ENCODE measurements around the gene ALKBH5. TPM values are rescaled to one million over a fixed set of nuclear protein-coding genes. Genes with fewer than 3 reads are reported as not detected.

Gene ALKBH5
- total RNA-seq, 1 experiment from 2014 or later: 105 TPM

DNA sequence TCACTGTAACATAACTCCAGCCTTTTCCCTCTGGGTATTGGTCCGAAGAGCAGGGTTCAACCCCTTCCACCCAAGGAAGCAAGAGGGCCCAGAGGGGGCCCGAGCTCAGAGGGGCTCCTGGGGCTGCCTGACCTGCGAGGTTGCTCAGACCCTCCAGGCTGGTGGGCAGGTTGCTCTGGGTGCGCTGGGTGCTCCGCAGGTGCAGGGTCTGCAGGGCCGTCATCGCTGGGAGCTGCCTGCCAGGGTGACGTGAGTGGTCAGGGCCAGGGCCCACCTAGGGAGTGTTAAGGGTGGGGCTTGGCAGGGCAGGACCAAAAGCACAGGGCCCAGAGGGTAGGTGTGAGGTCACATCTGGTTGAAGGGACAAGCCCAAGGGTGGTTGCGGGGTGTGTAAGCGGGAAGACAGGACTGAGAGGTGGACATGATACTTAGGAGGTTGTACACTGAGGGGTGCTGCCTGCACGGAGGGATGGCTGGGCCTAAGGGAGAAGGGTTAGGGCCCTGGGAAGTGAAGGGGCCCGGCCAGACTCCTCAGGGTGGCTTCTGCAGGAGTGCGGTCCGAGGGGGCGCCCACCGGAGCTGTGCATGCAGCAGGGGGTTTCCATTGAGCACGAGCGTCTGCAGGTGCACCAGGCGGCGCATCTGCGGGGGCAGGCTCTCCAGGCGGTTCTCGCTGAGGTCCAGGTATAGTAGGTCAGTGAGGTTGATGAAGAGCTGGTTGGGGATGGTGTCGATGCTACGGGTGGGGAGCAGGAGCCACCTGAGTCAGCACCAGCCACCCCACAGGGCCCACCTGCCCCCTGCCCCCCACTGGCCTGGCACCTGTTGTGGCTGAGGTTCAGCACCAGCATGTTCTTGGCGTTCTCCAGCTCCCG, 70.6 kb downstream of the ALKBH5 start:
- ATAC-seq: no peak
- H3K27ac Mint-ChIP-seq: no peak overlapping the region
- TF ChIP-seq, protein P1, sequence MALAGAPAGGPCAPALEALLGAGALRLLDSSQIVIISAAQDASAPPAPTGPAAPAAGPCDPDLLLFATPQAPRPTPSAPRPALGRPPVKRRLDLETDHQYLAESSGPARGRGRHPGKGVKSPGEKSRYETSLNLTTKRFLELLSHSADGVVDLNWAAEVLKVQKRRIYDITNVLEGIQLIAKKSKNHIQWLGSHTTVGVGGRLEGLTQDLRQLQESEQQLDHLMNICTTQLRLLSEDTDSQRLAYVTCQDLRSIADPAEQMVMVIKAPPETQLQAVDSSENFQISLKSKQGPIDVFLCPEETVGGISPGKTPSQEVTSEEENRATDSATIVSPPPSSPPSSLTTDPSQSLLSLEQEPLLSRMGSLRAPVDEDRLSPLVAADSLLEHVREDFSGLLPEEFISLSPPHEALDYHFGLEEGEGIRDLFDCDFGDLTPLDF (CRISPR knock-in tag; IDR thresholded peaks at IDR 0.05): no peak
- no peak for TF ChIP-seq NR2C2 (CRISPR knock-in tag; IDR thresholded peaks at IDR 0.05)
- no peak for TF ChIP-seq ZNF138 (CRISPR knock-in tag; conservative IDR thresholded peaks at IDR 0.05)
- TF ChIP-seq RORB (CRISPR knock-in tag; IDR thresholded peaks at IDR 0.05): no peak
- TF ChIP-seq EMX1 (CRISPR knock-in tag; IDR thresholded peaks at IDR 0.05): no peak
- TF ChIP-seq, protein P2, sequence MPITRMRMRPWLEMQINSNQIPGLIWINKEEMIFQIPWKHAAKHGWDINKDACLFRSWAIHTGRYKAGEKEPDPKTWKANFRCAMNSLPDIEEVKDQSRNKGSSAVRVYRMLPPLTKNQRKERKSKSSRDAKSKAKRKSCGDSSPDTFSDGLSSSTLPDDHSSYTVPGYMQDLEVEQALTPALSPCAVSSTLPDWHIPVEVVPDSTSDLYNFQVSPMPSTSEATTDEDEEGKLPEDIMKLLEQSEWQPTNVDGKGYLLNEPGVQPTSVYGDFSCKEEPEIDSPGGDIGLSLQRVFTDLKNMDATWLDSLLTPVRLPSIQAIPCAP (CRISPR knock-in tag; IDR thresholded peaks at IDR 0.05): no peak
- TF ChIP-seq, protein P3, sequence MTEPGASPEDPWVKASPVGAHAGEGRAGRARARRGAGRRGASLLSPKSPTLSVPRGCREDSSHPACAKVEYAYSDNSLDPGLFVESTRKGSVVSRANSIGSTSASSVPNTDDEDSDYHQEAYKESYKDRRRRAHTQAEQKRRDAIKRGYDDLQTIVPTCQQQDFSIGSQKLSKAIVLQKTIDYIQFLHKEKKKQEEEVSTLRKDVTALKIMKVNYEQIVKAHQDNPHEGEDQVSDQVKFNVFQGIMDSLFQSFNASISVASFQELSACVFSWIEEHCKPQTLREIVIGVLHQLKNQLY (CRISPR knock-in tag; IDR thresholded peaks at IDR 0.05): no peak
- TF ChIP-seq, protein P4, sequence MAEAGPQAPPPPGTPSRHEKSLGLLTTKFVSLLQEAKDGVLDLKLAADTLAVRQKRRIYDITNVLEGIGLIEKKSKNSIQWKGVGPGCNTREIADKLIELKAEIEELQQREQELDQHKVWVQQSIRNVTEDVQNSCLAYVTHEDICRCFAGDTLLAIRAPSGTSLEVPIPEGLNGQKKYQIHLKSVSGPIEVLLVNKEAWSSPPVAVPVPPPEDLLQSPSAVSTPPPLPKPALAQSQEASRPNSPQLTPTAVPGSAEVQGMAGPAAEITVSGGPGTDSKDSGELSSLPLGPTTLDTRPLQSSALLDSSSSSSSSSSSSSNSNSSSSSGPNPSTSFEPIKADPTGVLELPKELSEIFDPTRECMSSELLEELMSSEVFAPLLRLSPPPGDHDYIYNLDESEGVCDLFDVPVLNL (CRISPR knock-in tag; IDR thresholded peaks at IDR 0.05; ENCODE audit: borderline replicate concordance, low read depth): no peak
- TF ChIP-seq SMAD3 (CRISPR knock-in tag; IDR thresholded peaks at IDR 0.05; ENCODE audit: borderline replicate concordance): no peak
- TF ChIP-seq, protein P5, sequence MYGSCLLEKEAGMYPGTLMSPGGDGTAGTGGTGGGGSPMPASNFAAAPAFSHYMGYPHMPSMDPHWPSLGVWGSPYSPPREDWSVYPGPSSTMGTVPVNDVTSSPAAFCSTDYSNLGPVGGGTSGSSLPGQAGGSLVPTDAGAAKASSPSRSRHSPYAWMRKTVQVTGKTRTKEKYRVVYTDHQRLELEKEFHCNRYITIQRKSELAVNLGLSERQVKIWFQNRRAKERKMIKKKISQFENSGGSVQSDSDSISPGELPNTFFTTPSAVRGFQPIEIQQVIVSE (CRISPR knock-in tag; IDR thresholded peaks at IDR 0.05; ENCODE audit: borderline replicate concordance): no peak
- TF ChIP-seq, protein P6, sequence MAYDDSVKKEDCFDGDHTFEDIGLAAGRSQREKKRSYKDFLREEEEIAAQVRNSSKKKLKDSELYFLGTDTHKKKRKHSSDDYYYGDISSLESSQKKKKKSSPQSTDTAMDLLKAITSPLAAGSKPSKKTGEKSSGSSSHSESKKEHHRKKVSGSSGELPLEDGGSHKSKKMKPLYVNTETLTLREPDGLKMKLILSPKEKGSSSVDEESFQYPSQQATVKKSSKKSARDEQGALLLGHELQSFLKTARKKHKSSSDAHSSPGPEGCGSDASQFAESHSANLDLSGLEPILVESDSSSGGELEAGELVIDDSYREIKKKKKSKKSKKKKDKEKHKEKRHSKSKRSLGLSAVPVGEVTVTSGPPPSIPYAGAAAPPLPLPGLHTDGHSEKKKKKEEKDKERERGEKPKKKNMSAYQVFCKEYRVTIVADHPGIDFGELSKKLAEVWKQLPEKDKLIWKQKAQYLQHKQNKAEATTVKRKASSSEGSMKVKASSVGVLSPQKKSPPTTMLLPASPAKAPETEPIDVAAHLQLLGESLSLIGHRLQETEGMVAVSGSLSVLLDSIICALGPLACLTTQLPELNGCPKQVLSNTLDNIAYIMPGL (CRISPR knock-in tag; IDR thresholded peaks at IDR 0.05): no peak
- peaks cover 19% of the 10 kb centered on the region for H3K4me1 Mint-ChIP-seq
- ChIA-PET CTCF (interaction anchor here (1.2 to 1.4 kb wide), 2 partner anchors 7 to 30 kb away, joined by 4 to 5 read pairs; no protein-coding TSS in a partner anchor), POLR2A (no interaction called here)
- no peak for DNase-seq (ENCODE audit: low spot score)
- H3K36me3 Mint-ChIP-seq: peaks cover 54% of the 10 kb centered on the region
- H3K9me3 Mint-ChIP-seq: no peaks in the 10 kb centered on the region
- H3K4me3 Mint-ChIP-seq: no peak overlapping the region
- no peaks in the 10 kb centered on the region for H3K27me3 Mint-ChIP-seq (ENCODE audit: low read depth)

DNA sequence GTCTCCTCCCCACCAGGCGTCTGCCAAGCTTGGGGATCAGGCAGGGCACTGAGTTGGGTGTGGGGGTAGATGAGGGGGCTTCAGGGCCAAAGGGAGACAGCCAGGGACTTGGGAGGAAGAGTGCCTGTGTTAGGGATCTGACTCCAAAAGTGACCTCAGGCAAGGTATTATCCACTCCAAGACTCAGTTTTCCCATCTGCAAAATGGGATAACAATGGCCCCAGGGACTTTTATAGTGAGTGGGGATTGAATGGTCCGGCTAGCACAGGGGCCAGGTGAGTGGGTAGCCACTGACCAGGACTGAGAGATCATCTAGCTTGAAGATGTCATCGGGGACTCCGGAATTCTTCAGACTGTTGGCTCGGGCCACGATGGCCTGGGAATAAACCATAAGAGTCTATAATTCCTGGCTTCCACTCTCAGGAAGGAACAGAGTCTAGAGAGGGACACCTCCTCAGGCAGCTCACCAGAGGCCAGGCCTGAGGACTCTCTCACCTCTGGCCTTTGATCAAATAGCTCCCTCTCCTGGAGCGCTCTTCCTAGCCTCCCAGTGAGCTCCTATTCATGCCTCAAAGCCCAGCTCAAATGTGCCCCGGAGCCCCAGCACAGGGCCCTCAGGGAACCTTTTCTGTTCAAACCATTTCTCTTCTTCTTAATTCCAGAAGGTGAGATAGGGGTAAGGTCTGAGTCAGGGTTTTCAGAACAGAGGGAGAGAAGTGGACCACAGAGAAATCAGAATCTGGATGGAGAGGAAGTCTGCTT, 71.4 kb downstream of the ALKBH5 start:
- POLR2A ChIA-PET: no interaction called here
- Mint-ChIP-seq H3K9me3 (no peaks in the 10 kb centered on the region), H3K4me1 (peaks cover 24% of the 10 kb centered on the region), H3K36me3 (peaks cover 52% of the 10 kb centered on the region), H3K27ac (peak overlapping the region; percentile 49; the same call in 1 of the 2 replicates), H3K4me3 (no peak overlapping the region), H3K27me3 (ENCODE audit: low read depth) (no peaks in the 10 kb centered on the region)
- CTCF ChIA-PET: interaction anchor here (0.9 to 1.4 kb wide), 7 partner anchors 8 to 114 kb away, joined by 3 to 8 read pairs (median 4); no protein-coding TSS in a partner anchor
- ATAC-seq (no peak), DNase-seq (ENCODE audit: low spot score) (no peak)
- TF ChIP-seq, protein P7, sequence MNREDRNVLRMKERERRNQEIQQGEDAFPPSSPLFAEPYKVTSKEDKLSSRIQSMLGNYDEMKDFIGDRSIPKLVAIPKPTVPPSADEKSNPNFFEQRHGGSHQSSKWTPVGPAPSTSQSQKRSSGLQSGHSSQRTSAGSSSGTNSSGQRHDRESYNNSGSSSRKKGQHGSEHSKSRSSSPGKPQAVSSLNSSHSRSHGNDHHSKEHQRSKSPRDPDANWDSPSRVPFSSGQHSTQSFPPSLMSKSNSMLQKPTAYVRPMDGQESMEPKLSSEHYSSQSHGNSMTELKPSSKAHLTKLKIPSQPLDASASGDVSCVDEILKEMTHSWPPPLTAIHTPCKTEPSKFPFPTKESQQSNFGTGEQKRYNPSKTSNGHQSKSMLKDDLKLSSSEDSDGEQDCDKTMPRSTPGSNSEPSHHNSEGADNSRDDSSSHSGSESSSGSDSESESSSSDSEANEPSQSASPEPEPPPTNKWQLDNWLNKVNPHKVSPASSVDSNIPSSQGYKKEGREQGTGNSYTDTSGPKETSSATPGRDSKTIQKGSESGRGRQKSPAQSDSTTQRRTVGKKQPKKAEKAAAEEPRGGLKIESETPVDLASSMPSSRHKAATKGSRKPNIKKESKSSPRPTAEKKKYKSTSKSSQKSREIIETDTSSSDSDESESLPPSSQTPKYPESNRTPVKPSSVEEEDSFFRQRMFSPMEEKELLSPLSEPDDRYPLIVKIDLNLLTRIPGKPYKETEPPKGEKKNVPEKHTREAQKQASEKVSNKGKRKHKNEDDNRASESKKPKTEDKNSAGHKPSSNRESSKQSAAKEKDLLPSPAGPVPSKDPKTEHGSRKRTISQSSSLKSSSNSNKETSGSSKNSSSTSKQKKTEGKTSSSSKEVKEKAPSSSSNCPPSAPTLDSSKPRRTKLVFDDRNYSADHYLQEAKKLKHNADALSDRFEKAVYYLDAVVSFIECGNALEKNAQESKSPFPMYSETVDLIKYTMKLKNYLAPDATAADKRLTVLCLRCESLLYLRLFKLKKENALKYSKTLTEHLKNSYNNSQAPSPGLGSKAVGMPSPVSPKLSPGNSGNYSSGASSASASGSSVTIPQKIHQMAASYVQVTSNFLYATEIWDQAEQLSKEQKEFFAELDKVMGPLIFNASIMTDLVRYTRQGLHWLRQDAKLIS (CRISPR knock-in tag; IDR thresholded peaks at IDR 0.05; ENCODE audit: borderline replicate concordance): no peak
- TF ChIP-seq, protein P8, sequence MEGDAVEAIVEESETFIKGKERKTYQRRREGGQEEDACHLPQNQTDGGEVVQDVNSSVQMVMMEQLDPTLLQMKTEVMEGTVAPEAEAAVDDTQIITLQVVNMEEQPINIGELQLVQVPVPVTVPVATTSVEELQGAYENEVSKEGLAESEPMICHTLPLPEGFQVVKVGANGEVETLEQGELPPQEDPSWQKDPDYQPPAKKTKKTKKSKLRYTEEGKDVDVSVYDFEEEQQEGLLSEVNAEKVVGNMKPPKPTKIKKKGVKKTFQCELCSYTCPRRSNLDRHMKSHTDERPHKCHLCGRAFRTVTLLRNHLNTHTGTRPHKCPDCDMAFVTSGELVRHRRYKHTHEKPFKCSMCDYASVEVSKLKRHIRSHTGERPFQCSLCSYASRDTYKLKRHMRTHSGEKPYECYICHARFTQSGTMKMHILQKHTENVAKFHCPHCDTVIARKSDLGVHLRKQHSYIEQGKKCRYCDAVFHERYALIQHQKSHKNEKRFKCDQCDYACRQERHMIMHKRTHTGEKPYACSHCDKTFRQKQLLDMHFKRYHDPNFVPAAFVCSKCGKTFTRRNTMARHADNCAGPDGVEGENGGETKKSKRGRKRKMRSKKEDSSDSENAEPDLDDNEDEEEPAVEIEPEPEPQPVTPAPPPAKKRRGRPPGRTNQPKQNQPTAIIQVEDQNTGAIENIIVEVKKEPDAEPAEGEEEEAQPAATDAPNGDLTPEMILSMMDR (IDR thresholded peaks at IDR 0.05): no peak
- TF ChIP-seq IRF2 (CRISPR knock-in tag; IDR thresholded peaks at IDR 0.05; ENCODE audit: borderline replicate concordance, low read depth): no peak
- TF ChIP-seq, protein P9, sequence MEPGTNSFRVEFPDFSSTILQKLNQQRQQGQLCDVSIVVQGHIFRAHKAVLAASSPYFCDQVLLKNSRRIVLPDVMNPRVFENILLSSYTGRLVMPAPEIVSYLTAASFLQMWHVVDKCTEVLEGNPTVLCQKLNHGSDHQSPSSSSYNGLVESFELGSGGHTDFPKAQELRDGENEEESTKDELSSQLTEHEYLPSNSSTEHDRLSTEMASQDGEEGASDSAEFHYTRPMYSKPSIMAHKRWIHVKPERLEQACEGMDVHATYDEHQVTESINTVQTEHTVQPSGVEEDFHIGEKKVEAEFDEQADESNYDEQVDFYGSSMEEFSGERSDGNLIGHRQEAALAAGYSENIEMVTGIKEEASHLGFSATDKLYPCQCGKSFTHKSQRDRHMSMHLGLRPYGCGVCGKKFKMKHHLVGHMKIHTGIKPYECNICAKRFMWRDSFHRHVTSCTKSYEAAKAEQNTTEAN (CRISPR knock-in tag; IDR thresholded peaks at IDR 0.05): no peak
- TF ChIP-seq OVOL2 (CRISPR knock-in tag; IDR thresholded peaks at IDR 0.05; ENCODE audit: borderline replicate concordance): no peak
- no peak for TF ChIP-seq CBFB (CRISPR knock-in tag; IDR thresholded peaks at IDR 0.05; ENCODE audit: low read depth)

Data from WTC11 (cell line).